Kidney (tissue), 14 donors: ENCODE results near the gene NSG1. TPM values are rescaled to one million over a fixed set of nuclear protein-coding genes. Genes with fewer than 3 reads are reported as not detected.
"Not testable (repeated sequence)": the region's sequence is repeated elsewhere in the genome, so short reads cannot be mapped to it uniquely, and the experiment has no call there.

ENCODE experiments used
- DNase-seq, 5 donors: peaks; one replicate each; pipeline ENCODE4 v3.0.0-alpha.2; 2013 to 2020
- FAIRE-seq: peaks from 2 replicates; lab custom pipeline; 2012; peaks lifted over from hg19 to GRCh38; lab: Jason Lieb, UNC
- H3K27ac ChIP-seq, 2 donors: one replicate each; pipeline ENCODE4 v1.7.0; 2013; ENCODE audit warnings: low read depth in 2 of 2, low read length in 2 of 2, inconsistent platforms in 1 of 2
- H3K27me3 ChIP-seq: one replicate; pipeline ENCODE4 v1.7.1; 2013; ENCODE audit warnings: low read length, inconsistent platforms; ENCODE audit not compliant: control insufficient read depth, insufficient read depth
- H3K36me3 ChIP-seq, 3 donors: one replicate each; pipeline versions ENCODE4 v1.7.0 to v1.7.1; 2013; ENCODE audit warnings: low read length in 3 of 3, control low read depth in 1 of 3, inconsistent platforms in 1 of 3; ENCODE audit not compliant: insufficient read depth in 3 of 3, control insufficient read depth in 2 of 3
- H3K4me1 ChIP-seq, 3 donors: one replicate each; pipeline versions ENCODE4 v1.7.0 to v1.7.1; 2013; ENCODE audit warnings: low read length in 3 of 3, inconsistent platforms in 1 of 3, low read depth in 1 of 3; ENCODE audit not compliant: control insufficient read depth in 2 of 3, insufficient read depth in 2 of 3
- H3K4me3 ChIP-seq, 3 donors: one replicate each; pipeline versions ENCODE4 v1.7.0 to v1.8.1; 2013; ENCODE audit warnings: low read length in 3 of 3, control low read depth in 1 of 3, inconsistent platforms in 1 of 3
- H3K9ac ChIP-seq, 3 donors: one replicate each; pipeline versions ENCODE4 v1.7.0 to v1.7.1; 2013; ENCODE audit warnings: low read length in 3 of 3, control low read depth in 1 of 3, inconsistent platforms in 1 of 3
- H3K9me3 ChIP-seq, 3 donors: one replicate each; pipeline versions ENCODE4 v1.7.0 to v1.7.1; 2013; ENCODE audit warnings: low read length in 3 of 3, control low read depth in 1 of 3, inconsistent platforms in 1 of 3; ENCODE audit not compliant: control insufficient read depth in 2 of 3, insufficient read depth in 1 of 3
- intact Hi-C: fragments of 100-400 bp; cut with DNase I; formaldehyde crosslinking; loops from one replicate; pipeline ENCODE4 v1.11.1; 2022
- polyA plus RNA-seq: library from polyadenylated mRNA; stranded (reverse); fragments of 350-450 nt; fragmentation: Illumina TruSeq; extraction: RNeasy Lipid Tissue Mini Kit (QIAGEN cat#74804); gene quantifications from one replicate; pipeline ENCODE4 v1.2.3, GENCODE V29; 2014; ENCODE audit warnings: low read depth, low replicate concordance; ENCODE audit not compliant: insufficient read depth
- total RNA-seq: library from RNA; stranded (reverse); fragmentation: NEBNext Ultra II Directional; extraction: Animal tissue kit (Norgen Biotek cat#: 25700); gene quantifications from one replicate; pipeline ENCODE4 v1.2.1, GENCODE V29; 2021
- TF ChIP-seq, protein P1 (sequence below): IDR thresholded peaks from 3 replicates; pipeline ENCODE4 v1.5.1; 2012; ENCODE audit warnings: mild to moderate bottlenecking, moderate library complexity, borderline replicate concordance; ENCODE audit not compliant: insufficient read depth; ENCODE audit errors: extremely low read depth
- donor health status: control.
- donor health status: control.
- donor health status: control.
- donor health status: control.
- donor health status: control.
- donor health status: DM: yes; HTN: yes; CAD: no.
- donor health status: Normal renal cell carcinoma (clear cell type).

The NSG1 gene
- total and polyA plus RNA-seq, 2 donors from 2014 or later = 4.7 to 9.5 TPM

DNA sequence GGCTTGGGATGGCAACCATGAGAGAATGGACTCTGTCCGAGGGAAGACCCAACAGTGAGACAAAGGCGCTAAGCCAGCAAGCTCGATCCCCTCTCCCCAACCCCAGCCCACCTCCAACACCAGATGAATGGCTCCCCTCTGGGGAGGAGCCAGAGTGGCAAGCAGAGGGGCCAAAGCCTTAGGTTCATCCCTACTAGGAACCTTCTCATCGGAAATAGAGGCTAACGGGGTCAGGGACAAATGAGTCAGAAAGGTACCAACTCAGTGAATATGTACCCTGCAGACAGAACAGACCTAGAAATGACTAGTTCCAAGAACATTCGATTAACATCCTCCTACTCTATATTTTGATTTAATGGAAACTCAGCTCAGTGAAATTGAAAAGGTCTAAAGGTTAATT lies 73.9 kb downstream of the NSG1 start:
- no peak for DNase-seq
- no peak for FAIRE-seq
- intact Hi-C loops = no loop called here

DNA sequence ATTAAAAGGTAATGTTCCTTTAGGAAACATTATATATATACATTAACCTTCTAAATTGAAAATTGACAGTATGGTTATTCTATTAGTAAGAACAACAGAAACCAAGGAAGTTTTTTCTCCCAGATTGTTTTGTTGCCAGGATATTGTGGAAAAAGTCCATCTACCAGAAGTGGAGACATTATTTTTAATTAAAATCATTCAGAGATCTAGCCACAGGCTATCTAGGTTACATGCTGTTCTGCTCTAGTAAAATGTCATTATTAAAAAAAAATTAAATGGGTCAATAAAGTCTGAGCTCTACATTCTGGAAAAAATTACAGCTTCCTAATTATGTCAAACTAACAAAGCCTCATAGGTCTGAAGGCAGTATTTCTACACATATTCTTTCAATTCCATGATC lies 74.3 kb downstream of the NSG1 start:
- no peak for FAIRE-seq
- Histone ChIP-seq H3K27ac (no peak overlapping the region), H3K4me1 (peaks cover 0 to 7% (median 0%) of the 10 kb centered on the region in 3 donors), H3K4me3 (no peak overlapping the region), H3K9me3 (no peaks in the 10 kb centered on the region), H3K27me3 (no peaks in the 10 kb centered on the region), H3K9ac (no peak overlapping the region), H3K36me3 (peaks cover 10 to 25% (median 20%) of the 10 kb centered on the region in 3 donors)
- intact Hi-C loops = no loop called here
- TF ChIP-seq, protein P1, sequence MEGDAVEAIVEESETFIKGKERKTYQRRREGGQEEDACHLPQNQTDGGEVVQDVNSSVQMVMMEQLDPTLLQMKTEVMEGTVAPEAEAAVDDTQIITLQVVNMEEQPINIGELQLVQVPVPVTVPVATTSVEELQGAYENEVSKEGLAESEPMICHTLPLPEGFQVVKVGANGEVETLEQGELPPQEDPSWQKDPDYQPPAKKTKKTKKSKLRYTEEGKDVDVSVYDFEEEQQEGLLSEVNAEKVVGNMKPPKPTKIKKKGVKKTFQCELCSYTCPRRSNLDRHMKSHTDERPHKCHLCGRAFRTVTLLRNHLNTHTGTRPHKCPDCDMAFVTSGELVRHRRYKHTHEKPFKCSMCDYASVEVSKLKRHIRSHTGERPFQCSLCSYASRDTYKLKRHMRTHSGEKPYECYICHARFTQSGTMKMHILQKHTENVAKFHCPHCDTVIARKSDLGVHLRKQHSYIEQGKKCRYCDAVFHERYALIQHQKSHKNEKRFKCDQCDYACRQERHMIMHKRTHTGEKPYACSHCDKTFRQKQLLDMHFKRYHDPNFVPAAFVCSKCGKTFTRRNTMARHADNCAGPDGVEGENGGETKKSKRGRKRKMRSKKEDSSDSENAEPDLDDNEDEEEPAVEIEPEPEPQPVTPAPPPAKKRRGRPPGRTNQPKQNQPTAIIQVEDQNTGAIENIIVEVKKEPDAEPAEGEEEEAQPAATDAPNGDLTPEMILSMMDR = no peak
- DNase-seq = no peak

More for the DNA sequence above, 73.9 kb downstream of the NSG1 start:
- H3K36me3 ChIP-seq = peaks cover 8 to 22% (median 17%) of the 10 kb centered on the region in 3 donors
- TF ChIP-seq, protein P1 = no peak
- H3K27me3 ChIP-seq = no peaks in the 10 kb centered on the region
- no peaks in the 10 kb centered on the region for H3K9me3 ChIP-seq
- H3K9ac ChIP-seq = no peak overlapping the region
- H3K4me1 ChIP-seq = peaks cover 0 to 7% (median 0%) of the 10 kb centered on the region in 3 donors
- no peak overlapping the region for H3K27ac ChIP-seq
- no peak overlapping the region for H3K4me3 ChIP-seq

DNA sequence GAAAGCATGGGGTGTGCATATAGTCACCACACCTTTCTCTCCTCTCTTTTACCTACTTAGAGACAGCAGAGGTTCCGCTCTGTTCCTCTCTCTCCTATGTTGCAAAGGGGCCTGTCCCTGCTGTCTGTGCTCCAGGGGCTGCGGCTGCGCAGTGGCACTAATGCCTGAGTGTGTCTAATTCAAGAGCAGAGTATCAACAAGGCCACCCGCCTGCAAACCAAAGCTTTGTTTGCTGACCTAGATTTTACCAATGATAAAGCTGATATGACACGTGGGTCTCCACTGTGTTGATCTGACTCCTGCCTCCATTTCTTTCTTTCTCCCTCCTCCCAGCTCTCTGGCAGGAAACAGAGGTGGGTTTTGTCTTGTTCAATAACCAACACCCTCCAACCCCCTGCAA lies 74.9 kb downstream of the NSG1 start:
- H3K9ac ChIP-seq = no peak overlapping the region
- DNase-seq = no peak
- TF ChIP-seq, protein P1 = no peak
- H3K27me3 ChIP-seq = no peaks in the 10 kb centered on the region
- no peak overlapping the region for H3K4me3 ChIP-seq
- H3K4me1 ChIP-seq = peaks cover 0 to 7% (median 0%) of the 10 kb centered on the region in 3 donors
- no peak for FAIRE-seq
- H3K27ac ChIP-seq = no peak overlapping the region
- intact Hi-C loops = no loop called here
- H3K9me3 ChIP-seq = no peaks in the 10 kb centered on the region
- peaks cover 7 to 23% (median 20%) of the 10 kb centered on the region in 3 donors for H3K36me3 ChIP-seq

DNA sequence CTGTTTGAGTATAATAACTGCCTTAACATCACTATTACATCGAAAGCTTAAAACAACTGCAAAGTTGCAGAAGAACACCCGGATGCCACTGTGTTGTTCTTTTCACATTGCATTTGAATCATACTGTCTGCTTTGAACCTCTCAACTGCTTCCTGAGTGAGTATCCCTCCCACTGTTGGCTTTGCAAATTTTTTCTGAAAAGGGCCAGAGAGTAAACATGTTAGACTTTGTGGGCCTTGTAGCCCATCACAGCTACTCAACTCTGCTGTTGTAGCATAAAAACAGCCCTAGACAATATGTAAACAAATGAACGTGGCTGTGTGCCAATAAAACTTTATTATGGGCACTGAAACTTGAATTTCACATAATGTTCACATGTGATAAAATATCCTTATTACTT lies 76.1 kb downstream of the NSG1 start:
- H3K27ac ChIP-seq = no peak overlapping the region
- FAIRE-seq = no peak
- no peak overlapping the region for H3K4me3 ChIP-seq
- peaks cover 0 to 7% (median 0%) of the 10 kb centered on the region in 3 donors for H3K4me1 ChIP-seq
- no peak for DNase-seq
- no peaks in the 10 kb centered on the region for H3K9me3 ChIP-seq
- intact Hi-C loops = no loop called here
- TF ChIP-seq, protein P1 = no peak
- no peaks in the 10 kb centered on the region for H3K27me3 ChIP-seq
- H3K9ac ChIP-seq = no peak overlapping the region
- peaks cover 7 to 25% (median 21%) of the 10 kb centered on the region in 3 donors for H3K36me3 ChIP-seq

DNA sequence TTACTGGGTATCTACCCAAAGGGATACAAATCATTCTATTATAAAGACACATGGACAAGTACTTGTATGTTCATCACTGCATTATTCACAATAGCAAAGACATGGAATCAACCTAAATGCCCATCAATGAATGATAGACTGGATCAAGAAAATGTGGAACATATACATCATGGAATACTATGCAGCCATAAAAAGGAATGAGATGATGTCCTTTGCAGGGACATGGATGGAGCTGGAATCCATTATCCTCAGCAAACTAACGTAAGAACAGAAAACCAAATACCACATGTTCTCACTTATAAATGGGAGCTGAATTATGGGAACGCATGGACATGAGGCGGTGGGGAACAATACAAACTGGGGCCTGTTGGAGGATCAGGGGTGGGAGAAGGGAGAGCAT lies 78.3 kb downstream of the NSG1 start:
- H3K4me3 ChIP-seq, H3K27me3 ChIP-seq, H3K9ac ChIP-seq, DNase-seq, H3K4me1 ChIP-seq, FAIRE-seq, H3K27ac ChIP-seq, H3K9me3 ChIP-seq, intact Hi-C loops: not testable (repeated sequence)
- H3K36me3 ChIP-seq = peaks cover 7 to 34% (median 23%) of the 10 kb centered on the region in 3 donors
